CD4-positive, alpha-beta T cell treated with Interleukin-15 for 4 hours (primary cell): ENCODE results near the gene MAPK1.
"Not testable (repeated sequence)": the region's sequence is repeated elsewhere in the genome, so short reads cannot be mapped to it uniquely, and the experiment has no call there.

Experiments
- DNase-seq: peaks from one replicate; pipeline ENCODE4 v3.0.0-alpha.2; 2020; ENCODE audit warnings: low spot score

MAPK1 gene

GRCh38 chr22:21754523-21754922 is 112.9 kb downstream of the MAPK1 start:
- no peak for DNase-seq

GRCh38 chr22:21753374-21754111 is 113.9 kb downstream of the MAPK1 start:
- no peak for DNase-seq

- no peak for DNase-seq
Observed at GRCh38 chr22:21752276-21752675, 115.2 kb downstream of the MAPK1 start.

- DNase-seq, result no peak
Observed at GRCh38 chr22:21745948-21746347, 121.5 kb downstream of the MAPK1 start.

GRCh38 chr22:21744917-21745316 is 122.5 kb downstream of the MAPK1 start:
- not testable (repeated sequence) for DNase-seq

- no peak for DNase-seq
Observed at GRCh38 chr22:21741790-21742189, 125.7 kb downstream of the MAPK1 start.

GRCh38 chr22:21741059-21741458 is 126.4 kb downstream of the MAPK1 start:
- DNase-seq, result no peak

- no peak for DNase-seq
Observed at GRCh38 chr22:21739828-21740377, 127.5 kb downstream of the MAPK1 start.

- DNase-seq, result no peak
Observed at GRCh38 chr22:21738966-21739365, 128.5 kb downstream of the MAPK1 start.

GRCh38 chr22:21738081-21738480 is 129.4 kb downstream of the MAPK1 start:
- no peak for DNase-seq

GRCh38 chr22:21736948-21737347 is 130.5 kb downstream of the MAPK1 start:
- no peak for DNase-seq

- no peak for DNase-seq
Observed at GRCh38 chr22:21736084-21736642, 131.3 kb downstream of the MAPK1 start.

- peak; percentile 95 for DNase-seq
Observed at GRCh38 chr22:21735200-21736083, 132.0 kb downstream of the MAPK1 start, which contains the start of gene YPEL1. YPEL1 (minus strand) TSS chr22:21735794; CDS start chr22:21710744, 25,050 bp downstream.

GRCh38 chr22:21734540-21735199 is 132.8 kb downstream of the MAPK1 start:
- no peak for DNase-seq

- no peak for DNase-seq
Observed at GRCh38 chr22:21731503-21731902, 135.9 kb downstream of the MAPK1 start.

GRCh38 chr22:21730535-21731308 is 136.7 kb downstream of the MAPK1 start:
- DNase-seq, result no peak

GRCh38 chr22:21729184-21729583 is 138.3 kb downstream of the MAPK1 start:
- not testable (repeated sequence) for DNase-seq

- DNase-seq, result no peak
Observed at GRCh38 chr22:21728270-21728669, 139.2 kb downstream of the MAPK1 start.

- no peak for DNase-seq
Observed at GRCh38 chr22:21727768-21728167, 139.7 kb downstream of the MAPK1 start.

- DNase-seq, result no peak
Observed at GRCh38 chr22:21727159-21727558, 140.3 kb downstream of the MAPK1 start.

- DNase-seq, result peak; percentile 41
Observed at GRCh38 chr22:21726650-21727049, 140.8 kb downstream of the MAPK1 start.
